Frontal cortex (tissue), 4 donors: ENCODE measurements around the gene FAM53A. TPM values are rescaled to one million over a fixed set of nuclear protein-coding genes. Genes with fewer than 3 reads are reported as not detected.

Source experiments
- DNase-seq, 2 donors: peaks; one replicate each; pipeline ENCODE4 v3.0.0; 2012; ENCODE audit warnings: low spot score in 2 of 2
- FAIRE-seq: peaks from 2 replicates; lab custom pipeline; 2012; peaks lifted over from hg19 to GRCh38; lab: Jason Lieb, UNC
- small RNA-seq: library from RNA; depleted of rRNA; stranded (forward); fragments of <200 nt; gene quantifications from one replicate; pipeline ENCODE3, GENCODE V24; 2014
- total RNA-seq: library from RNA; depleted of rRNA; stranded (reverse); fragments of >200 nt; gene quantifications from one replicate; pipeline ENCODE4 v1.2.3, GENCODE V29; 2014
- donor health status: control.
- donor health status: control.
- donor health status: control.

The FAM53A gene
- total RNA-seq, 1 donor from 2014 or later: 0.82 TPM

DNA sequence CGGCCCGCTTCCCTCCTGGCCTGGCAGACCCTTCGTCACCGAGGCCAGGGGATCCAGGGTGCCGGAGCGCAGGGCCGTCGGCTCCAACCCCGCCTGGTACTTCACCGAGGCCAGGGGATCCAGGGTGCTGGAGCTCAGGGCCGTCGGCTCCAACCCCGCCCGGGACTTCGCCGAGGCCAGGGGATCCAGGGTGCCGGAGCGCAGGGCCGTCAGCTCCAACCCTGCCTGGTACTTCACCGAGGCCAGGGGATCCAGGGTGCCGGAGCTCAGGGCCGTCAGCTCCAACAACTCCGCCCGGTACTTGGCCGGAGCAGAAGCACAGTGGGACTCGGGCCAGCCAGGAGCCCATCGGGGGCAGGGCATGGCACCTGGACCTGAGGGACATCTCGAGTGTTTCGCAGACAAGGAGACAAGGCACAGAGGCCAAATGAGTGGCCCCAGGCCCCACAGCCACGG, 85.1 kb downstream of the FAM53A start:
- DNase-seq (no peak), FAIRE-seq (no peak)

DNA sequence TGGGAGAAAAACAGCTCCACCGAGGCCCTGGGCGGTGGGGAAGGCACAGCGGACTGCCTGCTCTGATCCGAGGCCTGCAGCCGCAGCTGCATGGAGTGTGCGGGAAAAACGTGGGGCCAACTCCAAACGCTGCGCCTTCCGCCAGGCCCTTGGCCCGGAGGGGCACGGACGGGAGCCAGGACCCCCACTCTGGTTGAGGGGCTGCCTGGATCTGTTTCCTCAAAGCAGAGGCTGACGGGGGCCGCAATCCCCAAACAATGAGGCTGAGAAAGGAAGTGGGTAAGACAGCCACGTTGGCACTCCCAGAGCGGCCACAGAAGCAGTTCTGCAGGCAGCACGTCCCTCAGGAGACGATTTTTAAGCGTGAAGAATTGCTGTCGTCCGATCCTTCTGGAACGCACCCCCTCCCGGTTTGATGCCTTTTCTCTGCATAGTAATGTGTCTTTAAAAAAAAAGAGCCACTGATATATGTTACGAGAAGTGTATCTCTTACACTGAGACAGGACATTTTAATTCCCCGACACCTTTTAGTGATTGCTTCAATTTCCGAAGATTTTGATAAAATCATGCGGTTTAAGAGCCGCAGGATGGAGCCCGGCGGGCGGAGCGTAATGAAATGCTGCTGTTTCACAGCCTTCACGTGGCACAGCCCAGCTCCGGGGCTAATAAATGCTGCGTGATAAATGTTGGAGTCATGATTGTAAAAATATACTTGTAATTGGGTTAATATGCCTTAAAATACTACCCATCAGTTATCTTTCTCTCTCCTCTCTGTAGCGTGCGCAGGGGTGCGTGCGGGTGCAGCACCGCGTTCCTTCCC, 85.7 kb downstream of the FAM53A start:
- no peak for DNase-seq
- FAIRE-seq: no peak

DNA sequence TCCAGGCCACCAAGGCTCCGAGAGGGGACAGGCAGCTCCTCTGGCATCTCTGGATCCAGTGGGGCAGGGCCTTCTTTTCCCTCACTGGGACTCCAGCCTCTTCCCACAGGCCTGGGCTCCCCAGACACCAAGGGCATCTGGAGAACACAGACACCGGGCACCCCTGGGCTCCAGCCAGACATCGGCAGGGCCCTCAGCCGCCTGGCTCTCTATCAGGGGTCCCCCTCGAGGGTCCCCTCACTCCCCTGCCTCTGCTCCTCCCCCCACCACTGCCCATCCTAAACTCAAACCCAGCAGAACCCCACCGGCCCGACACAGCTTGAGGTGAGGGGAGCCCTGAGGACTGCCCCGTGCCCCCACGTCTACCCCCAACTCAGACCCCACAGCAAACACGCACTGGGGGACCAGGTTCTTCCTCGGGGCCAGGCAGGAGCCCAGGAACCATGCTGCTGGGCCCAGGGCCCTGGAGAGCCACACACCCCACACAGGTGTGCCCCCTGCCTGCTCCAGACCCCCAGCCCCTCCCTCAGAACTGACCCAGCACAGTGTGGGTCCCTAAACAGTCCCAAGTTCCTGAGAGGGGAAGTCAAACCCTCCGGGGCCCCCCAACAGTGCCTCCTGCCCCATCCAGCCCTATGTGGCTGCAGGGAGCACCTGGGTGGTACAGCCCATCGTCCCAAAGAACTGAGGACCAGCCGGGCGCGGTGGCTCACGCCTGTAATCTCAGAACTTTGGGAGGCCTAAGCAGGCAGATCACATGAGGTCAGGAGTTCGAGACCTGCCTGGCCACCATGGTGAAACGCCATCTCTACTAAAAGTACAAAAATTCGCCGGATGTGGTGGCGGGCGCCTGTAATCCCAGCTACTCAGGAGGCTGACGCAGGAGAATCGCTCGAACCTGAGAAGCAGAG, 86.8 kb downstream of the FAM53A start:
- DNase-seq: no peak
- FAIRE-seq: no peak

DNA sequence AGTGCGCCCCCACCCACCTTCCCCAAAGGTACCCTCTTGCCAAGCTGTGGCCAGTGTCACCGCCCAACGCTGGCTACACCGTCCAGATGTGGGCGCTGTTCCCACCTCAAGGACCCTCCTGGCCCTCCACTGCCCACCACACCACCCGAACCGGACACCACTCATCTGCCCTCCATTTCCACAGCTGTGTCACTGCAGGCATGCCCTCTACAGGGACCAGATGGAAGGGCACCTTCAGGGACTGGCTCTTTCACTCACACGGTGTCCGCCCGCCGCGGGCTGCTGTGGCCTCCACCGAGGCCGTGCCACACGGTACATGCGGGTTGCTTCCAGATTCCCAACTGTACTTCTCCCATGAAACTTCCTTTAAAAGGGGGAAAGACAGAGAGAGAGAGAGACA, 87.7 kb downstream of the FAM53A start:
- DNase-seq (no peak), FAIRE-seq (no peak)

DNA sequence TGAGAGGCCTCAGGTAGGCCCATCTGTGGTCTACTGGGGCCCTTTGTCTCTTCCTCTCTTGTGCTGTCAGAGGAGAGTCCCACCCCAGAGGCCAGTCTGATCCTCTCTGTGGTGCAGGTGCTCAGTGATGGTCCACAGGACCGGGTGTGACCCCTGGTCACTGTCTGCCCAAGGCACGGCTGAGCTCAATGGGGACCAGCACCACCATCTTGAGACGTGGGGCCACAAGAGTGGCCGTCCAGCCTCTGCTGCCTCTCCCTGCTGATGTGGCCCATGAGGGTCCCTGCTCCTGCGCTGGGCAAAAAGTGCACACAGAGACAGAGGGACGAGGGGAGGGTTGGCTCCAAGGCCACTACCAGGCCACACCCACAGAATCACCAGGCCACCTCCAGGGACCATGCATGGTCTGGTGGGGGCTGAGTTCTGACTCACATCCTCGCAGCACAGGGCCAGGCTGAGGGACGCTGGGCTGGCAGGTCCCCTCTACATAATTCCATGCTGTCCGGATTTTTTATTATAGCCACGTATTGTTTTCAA, 88.3 kb downstream of the FAM53A start:
- DNase-seq: no peak
- no peak for FAIRE-seq

DNA sequence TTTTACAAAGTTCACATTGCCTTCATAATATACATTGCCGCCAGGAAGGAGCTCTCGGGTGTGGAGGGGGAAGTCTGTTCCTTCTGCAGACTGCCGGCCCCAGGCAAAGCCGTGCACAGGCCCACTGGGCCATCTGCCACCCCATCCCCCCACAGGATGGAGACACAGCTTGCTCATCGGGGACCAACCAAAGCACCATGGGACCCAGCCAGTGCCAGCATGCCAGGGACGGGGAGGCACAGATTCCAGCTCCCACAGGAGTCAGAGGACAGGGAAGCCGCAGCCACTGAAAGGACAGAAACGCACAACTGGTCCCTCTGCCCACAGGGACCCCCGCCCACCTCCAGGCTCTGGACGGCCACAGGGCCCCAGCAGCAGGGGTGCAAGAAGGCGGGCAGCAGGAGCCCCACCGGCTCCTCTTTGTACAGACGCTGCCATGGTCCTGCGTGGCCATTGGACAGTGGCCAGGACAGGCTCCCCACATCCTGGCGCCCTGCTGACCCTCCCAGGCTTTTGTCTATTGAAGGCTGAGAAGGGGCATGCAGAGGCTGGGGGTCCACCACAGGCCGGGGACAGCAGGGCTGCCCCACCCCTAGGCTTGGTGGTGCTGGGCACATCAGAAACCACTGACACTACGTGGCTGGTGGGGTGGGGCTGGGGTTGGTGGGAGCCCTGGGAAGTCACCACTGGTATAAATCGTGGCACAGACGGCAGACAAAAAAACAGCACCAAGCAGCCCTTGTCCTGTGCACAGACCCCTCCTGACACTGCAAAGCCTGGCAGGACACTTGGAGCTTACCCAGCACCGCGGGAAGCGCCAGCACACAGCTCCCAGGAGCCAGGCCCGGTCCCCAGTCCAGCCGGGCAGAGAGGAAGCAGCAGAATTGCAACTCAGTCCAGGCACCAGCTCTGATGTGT, 89.0 kb downstream of the FAM53A start:
- DNase-seq: no peak

DNA sequence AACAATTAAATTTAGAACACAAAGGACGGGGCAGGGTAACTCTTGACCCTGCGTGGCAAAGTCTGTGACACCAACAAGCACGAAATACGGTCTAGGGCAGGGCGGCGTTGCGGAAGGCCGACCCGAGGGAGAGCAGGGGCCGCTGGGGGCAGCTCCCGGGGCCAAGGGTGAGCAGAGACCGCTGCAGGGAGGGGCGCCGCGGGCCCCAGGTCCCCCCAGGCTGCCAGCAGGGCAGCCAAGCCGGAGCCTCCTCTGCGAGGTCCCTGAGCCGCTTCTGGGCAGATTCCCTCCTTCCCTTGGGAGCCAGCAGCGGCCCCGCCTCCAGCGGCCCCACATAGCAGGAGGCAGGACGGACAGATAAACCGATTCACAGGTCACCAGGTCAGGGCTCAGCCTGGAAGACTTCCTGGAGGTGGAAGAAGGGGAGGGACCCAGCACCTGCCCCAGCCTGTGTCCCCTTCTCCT, 90.2 kb downstream of the FAM53A start:
- FAIRE-seq (no peak), DNase-seq (no peak)

More for the DNA sequence above, 89.0 kb downstream of the FAM53A start:
- FAIRE-seq: no peak

DNA sequence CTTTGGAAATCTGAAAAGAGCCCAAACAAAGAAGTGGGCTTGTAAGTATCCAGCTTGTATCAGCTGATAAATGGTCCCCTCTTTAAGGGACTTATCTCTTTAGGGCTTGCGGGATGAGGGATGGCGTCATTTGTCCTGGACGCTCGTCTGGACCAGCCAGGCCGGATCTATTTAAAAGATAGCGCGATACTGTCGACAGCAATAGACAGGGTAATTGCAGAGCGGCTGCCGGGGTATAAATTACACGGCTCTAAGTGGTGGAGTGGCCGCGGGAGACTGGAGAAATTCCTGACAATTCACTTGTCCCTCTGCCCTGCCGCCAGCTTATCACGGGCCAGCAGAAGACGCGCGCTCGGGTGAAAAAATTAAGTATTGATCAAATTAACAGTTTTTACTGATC, 90.7 kb downstream of the FAM53A start:
- DNase-seq: no peak
- FAIRE-seq: no peak

DNA sequence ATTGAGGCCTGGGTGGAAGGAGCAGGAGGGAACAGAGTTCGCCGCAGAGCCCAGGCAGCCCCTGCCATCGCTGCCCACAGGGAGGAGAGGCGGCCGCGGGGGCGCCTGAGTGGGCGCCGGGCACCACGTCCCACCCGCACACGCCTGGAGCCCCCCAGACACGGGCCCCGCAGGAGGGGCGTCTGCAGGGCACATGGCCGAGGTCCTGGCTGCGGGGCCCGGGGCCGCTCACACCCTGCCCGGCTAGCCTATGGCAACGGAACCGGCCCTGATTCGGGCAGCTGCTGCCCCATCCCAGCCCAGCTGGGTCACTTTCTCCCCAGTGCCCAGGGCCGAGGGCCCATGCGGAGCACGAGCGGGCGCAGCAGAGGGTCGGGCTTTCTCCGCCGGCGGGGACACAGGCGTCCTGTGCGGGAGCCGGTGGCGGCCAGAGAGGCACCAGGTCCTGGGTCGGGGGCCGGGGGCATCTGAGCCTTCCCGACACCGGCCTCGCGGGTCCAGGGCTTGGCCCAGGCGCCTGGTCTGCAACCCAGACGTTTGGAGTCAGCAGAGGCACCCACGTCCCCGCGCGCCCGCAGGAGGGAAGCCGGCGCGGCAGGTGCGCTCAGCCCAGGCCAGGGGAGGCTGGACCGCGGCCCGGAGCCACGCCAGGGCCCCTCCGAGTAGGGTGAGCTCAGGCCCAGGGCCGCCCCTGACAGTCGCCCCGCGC, 91.2 kb downstream of the FAM53A start:
- no peak for DNase-seq
- no peak for FAIRE-seq

DNA sequence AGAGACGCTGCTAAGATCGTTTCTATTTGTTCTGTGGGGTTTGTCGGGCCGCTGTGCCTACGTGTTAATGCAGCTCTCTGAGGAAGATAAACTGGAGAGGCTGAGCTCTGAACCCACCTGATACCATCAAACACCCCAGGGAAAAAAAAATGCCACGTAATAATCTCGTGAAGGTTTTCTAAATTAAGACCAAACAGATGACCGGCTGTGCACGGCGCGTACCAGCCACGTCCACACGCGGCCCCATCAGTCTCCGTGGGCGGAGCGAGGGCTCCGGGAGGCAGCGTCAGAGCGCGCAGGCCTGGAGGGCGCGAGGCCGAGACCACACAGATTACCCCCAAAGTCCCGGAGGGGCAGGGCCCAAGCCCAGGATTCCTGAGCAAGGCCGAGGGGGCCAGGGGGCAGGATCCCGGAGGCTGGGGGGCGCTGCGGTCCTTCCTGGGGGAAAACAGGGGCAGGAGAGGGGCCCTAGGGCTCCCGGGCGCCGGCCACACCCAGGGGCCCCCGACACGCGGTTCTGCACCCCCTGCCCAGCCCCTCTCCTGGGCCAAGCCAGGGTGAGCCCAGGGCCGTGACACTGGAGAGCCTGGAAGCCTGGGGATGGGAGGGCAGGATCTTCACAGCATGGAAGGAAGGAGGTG, 91.9 kb downstream of the FAM53A start:
- DNase-seq (no peak), FAIRE-seq (no peak)

DNA sequence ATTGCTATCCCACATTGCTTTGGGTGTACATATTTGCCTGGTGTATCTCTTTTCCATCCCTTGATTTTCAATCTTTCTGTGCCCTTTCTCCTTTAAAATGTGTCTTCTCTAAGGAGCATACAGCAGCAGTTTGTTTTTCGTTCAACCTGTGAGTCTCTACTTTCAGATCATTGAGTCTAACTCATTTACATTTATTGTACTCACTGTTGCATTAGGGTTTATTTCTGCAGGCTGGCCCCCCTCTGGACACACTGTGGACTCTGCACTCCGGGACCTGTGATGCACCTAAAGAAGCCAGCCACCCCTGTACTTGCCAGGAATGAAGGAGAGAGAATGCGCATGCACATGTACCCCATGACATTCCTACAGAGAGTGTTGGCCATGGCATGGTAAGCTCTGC, 93.0 kb downstream of the FAM53A start:
- FAIRE-seq: no peak

DNA sequence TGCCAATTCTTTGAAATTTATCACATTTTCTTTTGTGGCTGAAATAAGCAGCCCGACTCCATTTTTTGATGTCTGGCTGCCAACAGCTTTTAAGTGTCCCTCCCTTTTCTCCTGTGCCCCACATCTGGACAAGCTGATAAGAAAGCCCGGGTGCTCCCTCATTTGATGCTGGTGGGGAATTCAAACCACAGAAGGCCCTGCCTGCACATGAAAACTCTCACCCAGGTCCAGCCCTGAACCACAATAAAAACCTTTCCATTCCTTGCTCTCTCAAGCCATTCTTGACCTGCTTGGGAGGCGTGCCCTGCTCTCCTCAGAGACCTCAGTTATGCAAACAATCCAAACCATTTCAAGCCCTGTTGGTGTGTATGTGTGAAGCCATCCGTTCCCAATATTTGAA, 93.9 kb downstream of the FAM53A start:
- DNase-seq (no peak), FAIRE-seq (no peak)

More for the DNA sequence above, 93.0 kb downstream of the FAM53A start:
- no peak for DNase-seq

Small RNA genes within 50 kb of the gene (small RNA-seq; reads per million reads assigned to genes)
- not detected for gene RF00019

Other genes starting within 250 kb of the FAM53A start
- gene SLBP, start 28.0 kb upstream of the FAM53A start, total RNA-seq: 51.0 TPM
- 13.5 TPM for gene TMEM129, start 37.0 kb upstream of the FAM53A start, total RNA-seq
- gene TACC3, start 37.2 kb upstream of the FAM53A start, total RNA-seq: 2.0 TPM
- 6.9 TPM for gene FGFR3, start 109.0 kb upstream of the FAM53A start, total RNA-seq
- 115 TPM for gene LETM1, start 171.8 kb upstream of the FAM53A start, total RNA-seq
- 113 TPM for gene NSD2, start 187.1 kb upstream of the FAM53A start, total RNA-seq